Hematopoietic multipotent progenitor cell treated with erythropoietin and hydrocortisone succinate and interleukin-3 and kit ligand, for 6 days (in vitro differentiated cells): Measurements from ENCODE around the gene TSPO.
A peak's percentile ranks its signal among the peaks of the same experiment; 100 is the strongest.

ENCODE experiments used
- DNase-seq: peaks from one replicate; pipeline ENCODE4 v3.0.0-alpha.2; 2015

The TSPO gene

GRCh38 chr22:43205261-43205691, 53.9 kb downstream of the TSPO start:
- DNase-seq = peak; percentile 35

GRCh38 chr22:43205748-43206508, 54.6 kb downstream of the TSPO start:
- no peak for DNase-seq

GRCh38 chr22:43206509-43207161, 55.3 kb downstream of the TSPO start:
- DNase-seq = no peak

GRCh38 chr22:43207386-43207785, 56.0 kb downstream of the TSPO start:
- no peak for DNase-seq

- DNase-seq = no peak
Measured at GRCh38 chr22:43207849-43208702, 56.7 kb downstream of the TSPO start.

GRCh38 chr22:43208703-43209522, 57.6 kb downstream of the TSPO start:
- no peak for DNase-seq

GRCh38 chr22:43209523-43209890, 58.1 kb downstream of the TSPO start:
- no peak for DNase-seq

GRCh38 chr22:43209971-43210370, 58.6 kb downstream of the TSPO start:
- DNase-seq = no peak

GRCh38 chr22:43210631-43211515, 59.5 kb downstream of the TSPO start:
- no peak for DNase-seq

GRCh38 chr22:43211941-43212433, 60.6 kb downstream of the TSPO start:
- no peak for DNase-seq

- DNase-seq = no peak
Measured at GRCh38 chr22:43212434-43212952, 61.1 kb downstream of the TSPO start.
